Keratinocyte (primary cell): ENCODE data around the gene KIAA0825. TPM values are rescaled to one million over a fixed set of nuclear protein-coding genes. Genes with fewer than 3 reads are reported as not detected.

Experiments used
- DNase-seq: peaks from one replicate; pipeline ENCODE4 v3.0.0-alpha.2; 2011; ENCODE audit warnings: low read depth, missing footprints, low spot score
- FAIRE-seq: peaks from 2 replicates; lab custom pipeline; 2011; peaks lifted over from hg19 to GRCh38; lab: Jason Lieb, UNC
- H2AFZ ChIP-seq: 2 replicates; pipeline ENCODE4 v1.6.0; 2012; ENCODE audit warnings: low read length, control low read depth, inconsistent platforms; ENCODE audit not compliant: control insufficient read depth
- H3K27ac ChIP-seq: 2 replicates; pipeline ENCODE4 v1.5.1; 2011; ENCODE audit warnings: low read length; ENCODE audit not compliant: control insufficient read depth, insufficient read depth
- H3K27me3 ChIP-seq: 3 replicates; pipeline ENCODE4 v1.6.0; 2011; ENCODE audit warnings: low read length; ENCODE audit not compliant: control insufficient read depth, insufficient read depth; ENCODE audit errors: extremely low read depth
- H3K36me3 ChIP-seq, 2 experiments: 2 replicates in 1 of 2; 3 replicates in 1 of 2; pipeline ENCODE4 v1.5.1; 2011; ENCODE audit warnings: low read length in 2 of 2, mild to moderate bottlenecking in 1 of 2; ENCODE audit not compliant: control insufficient read depth in 2 of 2, insufficient read depth in 2 of 2; ENCODE audit errors: extremely low read depth in 1 of 2
- H3K4me1 ChIP-seq: 3 replicates; pipeline ENCODE4 v1.5.1; 2011; ENCODE audit warnings: low read length; ENCODE audit not compliant: control insufficient read depth, insufficient read depth; ENCODE audit errors: extremely low read depth
- H3K4me2 ChIP-seq: 3 replicates; pipeline ENCODE4 v1.6.0; 2011; ENCODE audit warnings: low read depth, low read length; ENCODE audit not compliant: control insufficient read depth, insufficient read depth; ENCODE audit errors: extremely low read depth
- H3K4me3 ChIP-seq, 3 experiments: fragments of 200-600 bp in 1 of 3; sonication (generic) in 1 of 3; 2 replicates in 2 of 3; 3 replicates in 1 of 3; pipeline ENCODE4 v1.5.1; 2011 to 2016; ENCODE audit warnings: low read length in 3 of 3, mild to moderate bottlenecking in 3 of 3, control low read depth in 2 of 3, inconsistent platforms in 1 of 3, low read depth in 1 of 3, mixed read lengths in 1 of 3, mixed run types in 1 of 3, moderate library complexity in 1 of 3; ENCODE audit not compliant: control insufficient read depth in 2 of 3, insufficient read depth in 2 of 3; ENCODE audit errors: extremely low read depth in 1 of 3
- H3K79me2 ChIP-seq: 2 replicates; pipeline ENCODE4 v1.6.0; 2012; ENCODE audit warnings: low read length; ENCODE audit not compliant: control insufficient read depth, insufficient read depth
- H3K9ac ChIP-seq: 3 replicates; pipeline ENCODE4 v1.6.0; 2011; ENCODE audit warnings: low read length; ENCODE audit not compliant: control insufficient read depth, insufficient read depth; ENCODE audit errors: extremely low read depth
- H3K9me1 ChIP-seq: 3 replicates; pipeline ENCODE4 v1.6.0; 2011; ENCODE audit warnings: low read length; ENCODE audit not compliant: control insufficient read depth, insufficient read depth; ENCODE audit errors: extremely low read depth
- H3K9me3 ChIP-seq: 2 replicates; pipeline ENCODE4 v1.5.1; 2012; ENCODE audit warnings: low read depth, low read length; ENCODE audit not compliant: control insufficient read depth
- H4K20me1 ChIP-seq: 3 replicates; pipeline ENCODE4 v1.6.0; 2011; ENCODE audit warnings: low read length; ENCODE audit not compliant: control insufficient read depth, insufficient read depth; ENCODE audit errors: extremely low read depth
- CTCF ChIP-seq, 3 experiments: IDR thresholded peaks in 1 of 3; conservative IDR thresholded peaks in 1 of 3; optimal IDR thresholded peaks in 1 of 3; 2 replicates in 2 of 3; 3 replicates in 1 of 3; pipeline versions ENCODE3 to v1.5.1; 2011; ENCODE audit warnings: low read length in 3 of 3, mild to moderate bottlenecking in 3 of 3, moderate library complexity in 2 of 3, control low read depth in 1 of 3, inconsistent platforms in 1 of 3; ENCODE audit not compliant: insufficient read depth in 2 of 3; ENCODE audit errors: extremely low read depth in 1 of 3
- EZH2 ChIP-seq: IDR thresholded peaks from one replicate; pipeline ENCODE4 v1.6.1; 2012; ENCODE audit warnings: inconsistent platforms, mild to moderate bottlenecking, low read length, moderate library complexity
- dilution Hi-C: fragments of 300-500 bp; cut with MboI; formaldehyde crosslinking; loops from one replicate; pipeline ENCODE4 v1.7.0; 2020; ENCODE audit warnings: low sequenced_read_pairs; ENCODE audit not compliant: extremely low pct_ligation_motif_present
- polyA plus RNA-seq, 5 experiments: library from polyadenylated mRNA; depleted of rRNA in 3 of 5; stranded (reverse) in 3 of 5; stranded (forward) in 1 of 5; unstranded in 1 of 5; fragments of >200 nt; gene quantifications; 1 replicate in 1 of 5; 2 replicates in 3 of 5; 3 replicates in 1 of 5; pipeline versions ENCODE4 v1.2.1 to v1.2.3, GENCODE V29; 2011 to 2012; ENCODE audit warnings: missing spikeins in 2 of 5, low read depth in 1 of 5, low replicate concordance in 1 of 5

The KIAA0825 gene
- polyA plus RNA-seq, 1 donor (not counting 4 experiments of a cell fraction or from before 2014, with no cell fraction given), result 1.2 TPM

- dilution Hi-C loops, result no loop called here
- no peaks in the 10 kb centered on the region for H3K36me3 ChIP-seq
- no peaks in the 10 kb centered on the region for H3K79me2 ChIP-seq
- no peaks in the 10 kb centered on the region for H3K9me1 ChIP-seq
- no peak for DNase-seq
- H4K20me1 ChIP-seq, result no peaks in the 10 kb centered on the region
- TF ChIP-seq EZH2, result no peak
- no peak for TF ChIP-seq CTCF (optimal IDR thresholded peaks at IDR 0.05 in 1 of 3, IDR thresholded peaks at IDR 0.05 in 1 of 3, conservative IDR thresholded peaks at IDR 0.05 in 1 of 3; ENCODE audit: extremely low read depth in 1 of 3, insufficient read depth in 2 of 3, low read length in 3 of 3)
- H3K4me1 ChIP-seq, result peaks cover 9% of the 10 kb centered on the region
- H3K27ac ChIP-seq, result no peak overlapping the region
- H3K4me2 ChIP-seq, result no peak overlapping the region
- no peaks in the 10 kb centered on the region for H3K27me3 ChIP-seq
- no peaks in the 10 kb centered on the region for H3K9me3 ChIP-seq
- no peak for FAIRE-seq
- no peak overlapping the region for H2AFZ ChIP-seq
- no peak overlapping the region for H3K9ac ChIP-seq
- no peak overlapping the region for H3K4me3 ChIP-seq
Measured at GRCh38 chr5:94423411-94423810, 195.0 kb downstream of the KIAA0825 start.

- TF ChIP-seq CTCF (optimal IDR thresholded peaks at IDR 0.05 in 1 of 3, IDR thresholded peaks at IDR 0.05 in 1 of 3, conservative IDR thresholded peaks at IDR 0.05 in 1 of 3; ENCODE audit: extremely low read depth in 1 of 3, insufficient read depth in 2 of 3, low read length in 3 of 3) (no peak), EZH2 (no peak)
- H2AFZ ChIP-seq, result peak overlapping the region; percentile 71
- no peaks in the 10 kb centered on the region for H3K9me1 ChIP-seq
- H3K79me2 ChIP-seq, result no peaks in the 10 kb centered on the region
- peaks cover 9% of the 10 kb centered on the region for H3K4me1 ChIP-seq
- peak overlapping the region; percentile 2 for H3K4me2 ChIP-seq
- DNase-seq (peak; percentile 17), FAIRE-seq (peak; percentile 95)
- H3K27ac ChIP-seq, result no peak overlapping the region
- dilution Hi-C loops, result no loop called here
- H3K9me3 ChIP-seq, result no peaks in the 10 kb centered on the region
- no peaks in the 10 kb centered on the region for H3K36me3 ChIP-seq
- H3K4me3 ChIP-seq, result no peak overlapping the region
- H3K9ac ChIP-seq, result no peak overlapping the region
- H3K27me3 ChIP-seq, result no peaks in the 10 kb centered on the region
- no peaks in the 10 kb centered on the region for H4K20me1 ChIP-seq
Measured at GRCh38 chr5:94422812-94423211, 195.6 kb downstream of the KIAA0825 start.
